K562 (cell line): ENCODE data around the gene LZTFL1. TPM values are rescaled to one million over a fixed set of nuclear protein-coding genes. Genes with fewer than 3 reads are reported as not detected.

Source experiments
- BRCA1 ChIP-seq, 2 experiments: fragments of 450-650 bp in 1 of 2; sonication (generic) in 1 of 2; formaldehyde crosslinking in 1 of 2; IDR thresholded peaks; 2 replicates each; pipeline versions ENCODE4 v1.5.0 to v1.6.1; 2017 to 2020; ENCODE audit warnings: mild to moderate bottlenecking in 1 of 2, missing genetic modification reagents in 1 of 2
- CBFB ChIP-seq: sonication (generic); formaldehyde crosslinking; IDR thresholded peaks from 2 replicates; pipeline ENCODE4 v1.4.0; 2020; ENCODE audit warnings: mild to moderate bottlenecking, missing genetic modification reagents
- CEBPG ChIP-seq, 3 experiments: fragments of 200-800 bp in 1 of 3; sonication (Bioruptor generic) in 1 of 3; sonication (generic) in 1 of 3; formaldehyde crosslinking in 1 of 3; IDR thresholded peaks in 2 of 3; conservative IDR thresholded peaks in 1 of 3; 2 replicates each; pipeline versions ENCODE4 v1.6.1 to v1.8.0; 2016 to 2022; ENCODE audit warnings: missing compliant biosample characterization in 2 of 3, missing genetic modification characterization in 2 of 3, mild to moderate bottlenecking in 1 of 3, missing genetic modification reagents in 1 of 3
- ETS1 ChIP-seq: conservative IDR thresholded peaks from 2 replicates; pipeline ENCODE4 v1.6.1; 2011; ENCODE audit warnings: low read depth, mild to moderate bottlenecking, low read length; ENCODE audit not compliant: control insufficient read depth
- HNRNPK ChIP-seq: fragments of 200-400 bp; formaldehyde crosslinking; IDR thresholded peaks from one replicate; pipeline ENCODE4 v1.6.1; 2018; ENCODE audit warnings: mild to moderate bottlenecking, low read depth, low read length; ENCODE audit not compliant: poor library complexity, severe bottlenecking
- MIER1 ChIP-seq: fragments of 450-650 bp; IDR thresholded peaks from 2 replicates; pipeline ENCODE4 v1.6.1; 2016; ENCODE audit warnings: antibody characterized with exemption, mild to moderate bottlenecking, low read depth
- TFE3 ChIP-seq: fragments of 450-650 bp; formaldehyde crosslinking; IDR thresholded peaks from 2 replicates; pipeline ENCODE4 v1.4.0; 2020; ENCODE audit warnings: mild to moderate bottlenecking, mixed read lengths
- XRCC5 ChIP-seq: fragments of 200-400 bp; formaldehyde crosslinking; IDR thresholded peaks from 2 replicates; pipeline ENCODE4 v1.6.1; 2017; ENCODE audit warnings: low read depth, mild to moderate bottlenecking, low read length
- ZNF41 ChIP-seq: fragments of 250-450 bp; sonication (Bioruptor Pico); conservative IDR thresholded peaks from 2 replicates; pipeline ENCODE4 v1.4.0; 2020; ENCODE audit warnings: mild to moderate bottlenecking
- ZNF449 ChIP-seq: fragments of 250-450 bp; sonication (Bioruptor Pico); IDR thresholded peaks from 2 replicates; pipeline ENCODE4 v1.8.0; 2022; ENCODE audit warnings: moderate library complexity, mild to moderate bottlenecking, inconsistent platforms
- polyA plus RNA-seq, 8 experiments: library from polyadenylated mRNA; depleted of rRNA in 4 of 8; stranded (reverse) in 5 of 8; unstranded in 3 of 8; fragments of >200 nt; fragmentation: Nextera tagmentation in 2 of 8; fragmentation: Illumina TruSeq in 1 of 8; extraction: Ambion mirVana in 2 of 8; extraction: Trizol in 1 of 8; gene quantifications; 2 replicates each; pipeline versions ENCODE4 v1.2.1 to v1.2.3, GENCODE V29; 2011 to 2014; ENCODE audit warnings: inconsistent platforms in 1 of 8, missing spikeins in 1 of 8
- total RNA-seq, 7 experiments: library from RNA; depleted of rRNA in 6 of 7; stranded (reverse); fragments of >200 nt in 6 of 7; fragmentation: Illumina TruSeq in 2 of 7; extraction: Trizol in 2 of 7; gene quantifications; 2 replicates each; pipeline versions ENCODE4 v1.2.1 to v1.2.3, GENCODE V29; 2011 to 2021; ENCODE audit warnings: low replicate concordance in 1 of 7

Gene LZTFL1
- total and polyA plus RNA-seq, 9 of the 15 experiments (the other 6 are each of a cell fraction or from before 2014, with no cell fraction given): 10.7 to 33.7 (median 15.3) TPM

- TF ChIP-seq TFE3 (CRISPR knock-in tag) (no peak), ZNF449 (CRISPR knock-in tag) (no peak), ETS1 (no peak), BRCA1 (IDR thresholded peaks at IDR 0.05) (no peak), BRCA1 (CRISPR knock-in tag; IDR thresholded peaks at IDR 0.05) (no peak), CEBPG (CRISPR knock-in tag; IDR thresholded peaks at IDR 0.05) (no peak), CEBPG (tag; conservative IDR thresholded peaks at IDR 0.05 in 1 of 2, IDR thresholded peaks at IDR 0.05 in 1 of 2) (no peak), ZNF41 (no peak), MIER1 (no peak), CBFB (CRISPR knock-in tag) (no peak), HNRNPK (no peak), XRCC5 (no peak)
Measured at GRCh38 chr3:45792036-45792435, 49.9 kb downstream of the LZTFL1 start (continued).
